Measurements from ENCODE around the gene ELMO1.

Gene ELMO1

DNA sequence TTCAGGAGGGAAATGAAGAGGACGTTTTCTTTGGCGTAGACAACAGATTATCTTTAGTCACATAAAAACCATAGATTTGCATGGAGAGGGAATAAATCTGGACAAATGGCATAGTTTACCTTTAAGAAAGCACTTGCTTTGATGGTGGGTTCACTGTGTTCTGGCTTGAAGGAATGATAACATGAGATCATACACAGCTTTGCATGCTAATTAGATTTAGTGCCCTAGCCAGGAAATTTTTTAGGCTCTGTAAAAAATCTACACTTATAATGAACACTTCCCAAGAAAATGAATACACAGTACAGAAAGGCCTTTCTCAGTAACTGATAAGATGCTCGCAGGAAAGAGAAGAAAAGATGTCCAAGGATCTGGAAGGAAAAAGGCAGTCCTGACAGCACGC lies 506.1 kb downstream of the ELMO1 start:
- no peaks in the 10 kb centered on the region for H3K4me1 ChIP-seq (ENCODE audit: control insufficient read depth, insufficient read depth, low read length, poor library complexity, severe bottlenecking)
- H3K27me3 ChIP-seq (replicated peaks; ENCODE audit: control insufficient read depth, insufficient read depth, low read length, poor library complexity, severe bottlenecking) = no peaks in the 10 kb centered on the region
- no peak overlapping the region for H3K4me3 ChIP-seq (ENCODE audit: insufficient read depth, low read depth, low read length, poor library complexity, severe bottlenecking)
- no peak for DNase-seq
- no peak overlapping the region for H3K27ac ChIP-seq (ENCODE audit: insufficient read depth, low read length, poor library complexity, severe bottlenecking)
- peaks cover 32% of the 10 kb centered on the region for H3K9me3 ChIP-seq (ENCODE audit: control insufficient read depth, low read length)
- H3K36me3 ChIP-seq (ENCODE audit: control insufficient read depth, insufficient read depth, low read length) = peaks cover 11% of the 10 kb centered on the region

DNA sequence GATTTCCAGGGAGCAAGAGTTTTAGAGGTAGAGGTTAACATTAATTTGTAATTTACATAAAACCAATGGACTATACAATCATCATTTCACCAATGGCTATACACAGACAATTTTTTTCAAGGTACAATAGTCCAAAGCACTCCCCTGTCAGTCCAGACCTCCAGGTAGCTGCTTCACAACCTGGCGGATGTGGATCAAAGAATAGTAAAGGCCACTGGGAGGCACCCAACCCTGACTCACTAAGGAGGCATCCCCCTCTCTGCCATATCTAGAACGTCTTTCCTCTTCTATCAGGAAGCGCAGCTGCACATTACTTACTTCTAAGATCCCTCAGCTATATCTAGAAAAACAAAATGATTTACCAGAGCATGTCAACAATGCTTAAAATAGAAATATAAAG lies 506.6 kb downstream of the ELMO1 start:
- Histone ChIP-seq H3K9me3 (ENCODE audit: control insufficient read depth, low read length) (peaks cover 37% of the 10 kb centered on the region), H3K4me3 (ENCODE audit: insufficient read depth, low read depth, low read length, poor library complexity, severe bottlenecking) (no peak overlapping the region), H3K36me3 (ENCODE audit: control insufficient read depth, insufficient read depth, low read length) (peaks cover 11% of the 10 kb centered on the region), H3K27ac (ENCODE audit: insufficient read depth, low read length, poor library complexity, severe bottlenecking) (no peak overlapping the region), H3K27me3 (replicated peaks; ENCODE audit: control insufficient read depth, insufficient read depth, low read length, poor library complexity, severe bottlenecking) (no peaks in the 10 kb centered on the region), H3K4me1 (ENCODE audit: control insufficient read depth, insufficient read depth, low read length, poor library complexity, severe bottlenecking) (no peaks in the 10 kb centered on the region)
- no peak for DNase-seq

DNA sequence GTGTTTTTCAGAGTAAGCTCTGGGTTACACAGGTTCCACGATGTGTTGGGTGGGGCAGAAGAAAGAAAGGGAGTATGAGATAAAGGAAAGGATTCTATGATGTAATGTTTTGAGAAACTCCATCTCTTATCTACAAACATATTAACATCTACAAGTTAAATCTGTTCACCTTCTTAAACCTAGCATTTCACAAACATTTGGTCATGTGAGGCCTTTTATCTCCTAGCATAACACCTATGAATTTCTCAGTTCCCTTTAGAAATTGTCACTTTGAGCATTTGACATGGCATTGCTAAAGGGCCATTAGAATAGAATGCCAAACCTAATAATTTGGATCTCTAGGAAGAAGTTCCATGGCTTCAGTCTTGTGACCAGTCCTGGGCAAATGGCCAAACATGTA lies 507.3 kb downstream of the ELMO1 start:
- no peak overlapping the region for H3K4me3 ChIP-seq (ENCODE audit: insufficient read depth, low read depth, low read length, poor library complexity, severe bottlenecking)
- no peak overlapping the region for H3K27ac ChIP-seq (ENCODE audit: insufficient read depth, low read length, poor library complexity, severe bottlenecking)
- H3K36me3 ChIP-seq (ENCODE audit: control insufficient read depth, insufficient read depth, low read length) = peaks cover 11% of the 10 kb centered on the region
- no peak for DNase-seq
- peaks cover 44% of the 10 kb centered on the region for H3K9me3 ChIP-seq (ENCODE audit: control insufficient read depth, low read length)
- no peaks in the 10 kb centered on the region for H3K4me1 ChIP-seq (ENCODE audit: control insufficient read depth, insufficient read depth, low read length, poor library complexity, severe bottlenecking)
- no peaks in the 10 kb centered on the region for H3K27me3 ChIP-seq (replicated peaks; ENCODE audit: control insufficient read depth, insufficient read depth, low read length, poor library complexity, severe bottlenecking)

DNA sequence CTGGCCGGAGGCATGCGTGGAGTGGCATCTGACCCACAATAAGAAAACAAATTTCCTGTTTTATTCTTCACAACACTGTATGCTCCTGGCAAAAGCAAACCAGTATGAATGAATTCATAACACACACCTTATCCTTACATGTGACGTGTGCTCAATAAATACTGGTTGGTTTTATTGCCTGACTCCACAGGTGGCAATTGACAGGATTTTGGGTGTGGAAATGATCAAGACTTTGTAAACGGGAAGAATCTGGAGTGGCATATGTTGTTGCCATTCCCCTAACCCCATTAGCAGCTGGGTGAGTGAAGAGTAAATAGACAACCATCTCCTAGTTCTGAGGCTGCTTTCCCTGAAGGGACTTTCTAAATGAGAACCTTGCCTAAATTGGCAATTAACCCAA lies 508.8 kb downstream of the ELMO1 start:
- Histone ChIP-seq H3K4me3 (ENCODE audit: insufficient read depth, low read depth, low read length, poor library complexity, severe bottlenecking) (no peak overlapping the region), H3K27ac (ENCODE audit: insufficient read depth, low read length, poor library complexity, severe bottlenecking) (no peak overlapping the region), H3K27me3 (replicated peaks; ENCODE audit: control insufficient read depth, insufficient read depth, low read length, poor library complexity, severe bottlenecking) (no peaks in the 10 kb centered on the region), H3K9me3 (ENCODE audit: control insufficient read depth, low read length) (peaks cover 44% of the 10 kb centered on the region), H3K4me1 (ENCODE audit: control insufficient read depth, insufficient read depth, low read length, poor library complexity, severe bottlenecking) (no peaks in the 10 kb centered on the region), H3K36me3 (ENCODE audit: control insufficient read depth, insufficient read depth, low read length) (peaks cover 11% of the 10 kb centered on the region)
- DNase-seq = no peak

DNA sequence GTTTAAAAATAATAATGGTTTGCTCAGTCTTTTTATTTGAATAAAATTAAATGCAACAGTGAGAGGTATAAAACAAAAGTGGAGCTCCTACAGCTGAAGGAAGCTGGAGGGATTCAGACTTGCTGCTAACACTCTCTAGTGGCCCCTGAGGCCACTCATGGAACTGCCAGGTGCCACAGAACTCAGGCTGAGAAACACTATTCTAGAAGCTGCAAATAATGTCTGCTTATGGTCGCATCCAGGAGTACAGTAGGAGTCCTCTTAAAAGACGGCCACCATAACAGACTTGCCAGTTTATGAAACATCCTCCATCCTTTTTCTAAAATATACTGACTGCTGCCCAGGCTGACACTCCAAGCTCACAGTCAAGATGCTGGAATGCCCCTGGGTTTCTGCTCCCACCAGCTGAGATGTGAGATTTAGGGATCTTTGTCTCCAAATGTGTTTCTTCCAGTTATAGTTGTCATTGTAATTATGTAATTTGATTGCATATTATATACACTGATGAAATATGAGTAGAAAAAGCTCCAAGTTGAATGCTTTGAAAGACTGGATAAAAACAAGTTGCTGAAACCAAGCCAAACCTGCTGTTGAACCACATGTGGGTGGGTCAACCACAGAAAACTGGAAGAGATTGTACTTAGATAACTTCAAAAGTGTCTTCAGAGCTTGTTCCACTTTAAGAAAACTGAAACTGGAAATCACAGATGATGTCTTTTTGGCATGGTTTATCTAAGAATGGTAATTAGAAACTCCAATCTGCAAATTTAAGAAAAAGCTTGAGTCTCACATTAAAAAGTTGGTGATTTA lies 510.7 kb downstream of the ELMO1 start:
- peaks cover 9% of the 10 kb centered on the region for H3K36me3 ChIP-seq (ENCODE audit: control insufficient read depth, insufficient read depth, low read length)
- H3K4me3 ChIP-seq (ENCODE audit: insufficient read depth, low read depth, low read length, poor library complexity, severe bottlenecking) = no peak overlapping the region
- no peak overlapping the region for H3K27ac ChIP-seq (ENCODE audit: insufficient read depth, low read length, poor library complexity, severe bottlenecking)
- H3K27me3 ChIP-seq (replicated peaks; ENCODE audit: control insufficient read depth, insufficient read depth, low read length, poor library complexity, severe bottlenecking) = no peaks in the 10 kb centered on the region
- H3K4me1 ChIP-seq (ENCODE audit: control insufficient read depth, insufficient read depth, low read length, poor library complexity, severe bottlenecking) = no peaks in the 10 kb centered on the region
- peaks cover 38% of the 10 kb centered on the region for H3K9me3 ChIP-seq (ENCODE audit: control insufficient read depth, low read length)
- DNase-seq = no peak

DNA sequence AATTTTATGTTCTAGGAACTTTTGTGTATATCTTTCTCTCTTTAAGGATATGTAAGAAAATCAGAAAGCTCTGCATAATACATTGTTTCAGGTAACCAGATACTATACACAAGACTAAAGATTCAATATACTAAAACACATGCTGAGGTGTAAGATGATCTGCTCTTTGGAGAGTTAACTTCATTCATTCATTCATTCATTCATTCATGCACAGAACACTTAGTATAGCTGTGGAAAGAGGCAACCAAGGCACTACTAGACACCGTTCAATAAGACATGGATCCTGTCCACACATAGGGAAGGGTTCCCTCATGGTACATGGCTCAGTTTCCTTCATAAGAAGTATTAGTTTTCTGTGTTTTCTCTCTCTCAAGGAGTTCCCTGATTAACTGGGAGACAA lies 516.8 kb downstream of the ELMO1 start:
- peaks cover 12% of the 10 kb centered on the region for H3K9me3 ChIP-seq (ENCODE audit: control insufficient read depth, low read length)
- no peaks in the 10 kb centered on the region for H3K27me3 ChIP-seq (replicated peaks; ENCODE audit: control insufficient read depth, insufficient read depth, low read length, poor library complexity, severe bottlenecking)
- H3K4me1 ChIP-seq (ENCODE audit: control insufficient read depth, insufficient read depth, low read length, poor library complexity, severe bottlenecking) = no peaks in the 10 kb centered on the region
- H3K4me3 ChIP-seq (ENCODE audit: insufficient read depth, low read depth, low read length, poor library complexity, severe bottlenecking) = no peak overlapping the region
- peaks cover 12% of the 10 kb centered on the region for H3K36me3 ChIP-seq (ENCODE audit: control insufficient read depth, insufficient read depth, low read length)
- no peak for DNase-seq
- H3K27ac ChIP-seq (ENCODE audit: insufficient read depth, low read length, poor library complexity, severe bottlenecking) = no peak overlapping the region

DNA sequence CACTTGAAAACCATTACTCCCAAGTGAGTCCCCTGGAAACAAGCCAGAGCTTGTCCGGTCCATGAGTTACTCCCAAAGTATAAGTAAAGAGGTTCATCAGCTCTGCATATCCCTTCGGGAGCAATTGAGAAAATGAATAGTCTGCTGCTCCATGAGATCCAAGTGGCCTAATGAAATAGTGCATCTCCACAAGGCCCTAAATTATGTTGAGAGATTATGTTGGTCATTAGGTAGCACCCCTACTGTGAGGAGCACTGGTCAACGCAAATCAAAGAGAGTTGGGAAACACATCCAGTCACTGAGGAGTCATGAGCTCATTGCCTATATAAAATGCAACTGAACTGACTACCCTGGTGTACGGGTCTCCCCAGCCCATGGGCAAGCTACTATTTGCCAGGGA lies 518.9 kb downstream of the ELMO1 start:
- H3K9me3 ChIP-seq (ENCODE audit: control insufficient read depth, low read length) = no peaks in the 10 kb centered on the region
- no peak for DNase-seq
- H3K36me3 ChIP-seq (ENCODE audit: control insufficient read depth, insufficient read depth, low read length) = peaks cover 12% of the 10 kb centered on the region
- H3K4me3 ChIP-seq (ENCODE audit: insufficient read depth, low read depth, low read length, poor library complexity, severe bottlenecking) = no peak overlapping the region
- H3K4me1 ChIP-seq (ENCODE audit: control insufficient read depth, insufficient read depth, low read length, poor library complexity, severe bottlenecking) = no peaks in the 10 kb centered on the region
- no peaks in the 10 kb centered on the region for H3K27me3 ChIP-seq (replicated peaks; ENCODE audit: control insufficient read depth, insufficient read depth, low read length, poor library complexity, severe bottlenecking)
- H3K27ac ChIP-seq (ENCODE audit: insufficient read depth, low read length, poor library complexity, severe bottlenecking) = no peak overlapping the region

DNA sequence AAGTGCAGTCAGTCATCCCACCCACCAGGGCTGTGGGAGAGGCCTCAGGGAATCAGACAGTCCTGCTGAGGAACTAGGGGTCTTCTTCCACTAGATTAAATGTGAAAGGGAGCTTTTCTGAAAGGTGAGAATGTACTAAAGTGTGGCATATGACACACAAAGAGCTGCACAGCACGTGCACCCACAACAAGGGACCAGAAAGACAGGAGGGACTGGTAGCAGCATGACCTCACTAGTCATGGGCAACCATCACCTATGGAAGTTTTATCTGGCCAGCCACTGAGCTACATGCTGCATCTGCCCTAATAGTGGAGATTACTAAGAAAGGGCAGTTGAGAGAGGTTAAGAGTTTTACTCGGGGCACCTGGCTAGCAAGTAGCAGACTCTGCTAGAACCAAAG lies 519.9 kb downstream of the ELMO1 start:
- Histone ChIP-seq H3K4me1 (ENCODE audit: control insufficient read depth, insufficient read depth, low read length, poor library complexity, severe bottlenecking) (no peaks in the 10 kb centered on the region), H3K27ac (ENCODE audit: insufficient read depth, low read length, poor library complexity, severe bottlenecking) (no peak overlapping the region), H3K4me3 (ENCODE audit: insufficient read depth, low read depth, low read length, poor library complexity, severe bottlenecking) (no peak overlapping the region), H3K27me3 (replicated peaks; ENCODE audit: control insufficient read depth, insufficient read depth, low read length, poor library complexity, severe bottlenecking) (no peaks in the 10 kb centered on the region), H3K9me3 (ENCODE audit: control insufficient read depth, low read length) (no peaks in the 10 kb centered on the region), H3K36me3 (ENCODE audit: control insufficient read depth, insufficient read depth, low read length) (peaks cover 12% of the 10 kb centered on the region)
- no peak for DNase-seq

DNA sequence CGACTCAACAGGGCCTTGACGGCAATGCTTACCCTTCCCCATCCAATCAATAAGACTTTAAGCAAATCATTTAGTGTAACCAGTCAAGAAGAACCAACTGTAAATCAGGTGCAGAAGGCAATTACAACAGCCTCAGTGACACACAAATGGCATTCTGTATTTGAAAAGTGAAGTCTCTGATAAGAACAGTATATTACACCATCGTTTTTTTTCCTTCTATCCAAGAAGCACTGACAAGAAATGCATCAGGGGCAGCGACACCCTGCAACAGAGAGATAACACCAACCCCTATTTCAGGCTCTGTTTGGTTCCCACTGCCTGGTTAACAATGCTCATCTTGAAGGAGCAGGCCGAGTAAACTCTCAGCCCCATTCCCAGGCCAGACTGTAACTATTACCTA lies 520.4 kb downstream of the ELMO1 start:
- Histone ChIP-seq H3K27me3 (replicated peaks; ENCODE audit: control insufficient read depth, insufficient read depth, low read length, poor library complexity, severe bottlenecking) (no peaks in the 10 kb centered on the region), H3K27ac (ENCODE audit: insufficient read depth, low read length, poor library complexity, severe bottlenecking) (no peak overlapping the region), H3K4me1 (ENCODE audit: control insufficient read depth, insufficient read depth, low read length, poor library complexity, severe bottlenecking) (no peaks in the 10 kb centered on the region), H3K9me3 (ENCODE audit: control insufficient read depth, low read length) (no peaks in the 10 kb centered on the region), H3K36me3 (ENCODE audit: control insufficient read depth, insufficient read depth, low read length) (peaks cover 8% of the 10 kb centered on the region), H3K4me3 (ENCODE audit: insufficient read depth, low read depth, low read length, poor library complexity, severe bottlenecking) (no peak overlapping the region)
- no peak for DNase-seq

DNA sequence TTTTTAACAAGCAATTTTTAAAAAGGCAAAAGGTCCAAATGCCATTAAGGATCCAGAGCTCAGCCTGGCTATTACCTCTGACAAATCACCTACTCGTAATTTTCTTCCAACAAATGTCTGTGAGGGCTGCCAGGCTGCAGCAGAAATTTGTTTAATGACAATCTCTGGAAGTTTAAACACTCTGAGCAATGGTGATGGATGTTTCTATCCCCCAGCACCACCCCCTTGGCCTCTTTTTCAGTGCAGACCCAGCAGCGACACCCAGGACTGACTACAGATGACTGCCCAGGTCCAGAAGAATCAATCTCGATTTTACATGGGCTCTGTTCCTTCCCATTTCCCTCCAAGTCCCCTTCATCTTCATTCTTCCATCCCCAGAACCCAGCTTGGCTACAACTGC lies 523.0 kb downstream of the ELMO1 start:
- Histone ChIP-seq H3K4me3 (ENCODE audit: insufficient read depth, low read depth, low read length, poor library complexity, severe bottlenecking) (no peak overlapping the region), H3K27ac (ENCODE audit: insufficient read depth, low read length, poor library complexity, severe bottlenecking) (no peak overlapping the region), H3K9me3 (ENCODE audit: control insufficient read depth, low read length) (peaks cover 4% of the 10 kb centered on the region), H3K27me3 (replicated peaks; ENCODE audit: control insufficient read depth, insufficient read depth, low read length, poor library complexity, severe bottlenecking) (no peaks in the 10 kb centered on the region), H3K36me3 (ENCODE audit: control insufficient read depth, insufficient read depth, low read length) (no peaks in the 10 kb centered on the region), H3K4me1 (ENCODE audit: control insufficient read depth, insufficient read depth, low read length, poor library complexity, severe bottlenecking) (no peaks in the 10 kb centered on the region)
- no peak for DNase-seq

Data from effector memory CD4-positive, alpha-beta T cell (primary cell).